CD4-positive, alpha-beta T cell treated with Interleukin-17A for 1 hour (primary cell): ENCODE measurements around the gene FGD3.
"Not testable (repeated sequence)": the region's sequence is repeated elsewhere in the genome, so short reads cannot be mapped to it uniquely, and the experiment has no call there.

ENCODE experiments used
- DNase-seq: peaks from one replicate; pipeline ENCODE4 v3.0.0-alpha.2; 2020

FGD3 gene

GRCh38 chr9:93011114-93011513 is 63.8 kb downstream of the FGD3 start:
- no peak for DNase-seq

GRCh38 chr9:93012963-93013855 is 65.9 kb downstream of the FGD3 start:
- no peak for DNase-seq

- no peak for DNase-seq
Observed at GRCh38 chr9:93013856-93014582, 66.7 kb downstream of the FGD3 start.

DNA sequence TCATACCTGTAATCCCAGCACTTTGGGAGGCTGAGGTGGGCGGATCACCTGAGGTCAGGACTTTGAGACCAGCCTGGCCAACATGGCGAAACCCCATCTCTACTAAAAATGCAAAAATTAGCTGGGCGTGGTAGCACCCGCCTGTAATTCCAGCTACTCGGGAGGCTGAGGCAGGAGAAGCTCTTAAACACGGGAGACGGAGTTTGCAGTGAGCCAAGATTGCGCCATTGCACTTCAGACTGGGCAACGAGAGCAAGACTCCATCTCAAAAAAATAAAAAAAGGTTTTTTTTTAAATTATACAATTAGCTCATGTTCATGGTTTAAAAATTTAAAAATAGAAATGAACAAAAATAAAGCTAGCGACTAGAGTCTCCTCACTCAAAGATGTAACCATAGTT is 67.9 kb downstream of the FGD3 start:
- DNase-seq, result not testable (repeated sequence)

- DNase-seq, result no peak
Observed at GRCh38 chr9:93017621-93018020, 70.3 kb downstream of the FGD3 start.

DNA sequence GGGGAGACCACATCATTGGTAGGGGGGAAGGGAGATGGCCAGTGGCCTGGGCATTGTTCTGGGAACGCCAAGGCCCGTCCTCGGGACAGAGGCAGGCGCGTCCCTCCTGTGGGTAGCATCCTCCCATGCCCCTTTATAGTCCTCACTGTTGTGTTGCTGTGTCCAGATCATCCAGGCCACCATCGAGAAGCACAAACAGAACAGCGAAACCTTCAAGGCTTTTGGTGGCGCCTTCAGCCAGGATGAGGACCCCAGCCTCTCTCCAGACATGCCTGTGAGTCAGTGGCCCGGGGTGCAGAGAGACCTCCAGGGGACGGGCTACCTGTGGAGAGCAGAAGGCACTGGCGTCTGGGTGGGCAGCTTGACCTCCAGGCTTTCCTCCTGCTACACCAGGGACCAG is 72.8 kb downstream of the FGD3 start:
- DNase-seq, result no peak

DNA sequence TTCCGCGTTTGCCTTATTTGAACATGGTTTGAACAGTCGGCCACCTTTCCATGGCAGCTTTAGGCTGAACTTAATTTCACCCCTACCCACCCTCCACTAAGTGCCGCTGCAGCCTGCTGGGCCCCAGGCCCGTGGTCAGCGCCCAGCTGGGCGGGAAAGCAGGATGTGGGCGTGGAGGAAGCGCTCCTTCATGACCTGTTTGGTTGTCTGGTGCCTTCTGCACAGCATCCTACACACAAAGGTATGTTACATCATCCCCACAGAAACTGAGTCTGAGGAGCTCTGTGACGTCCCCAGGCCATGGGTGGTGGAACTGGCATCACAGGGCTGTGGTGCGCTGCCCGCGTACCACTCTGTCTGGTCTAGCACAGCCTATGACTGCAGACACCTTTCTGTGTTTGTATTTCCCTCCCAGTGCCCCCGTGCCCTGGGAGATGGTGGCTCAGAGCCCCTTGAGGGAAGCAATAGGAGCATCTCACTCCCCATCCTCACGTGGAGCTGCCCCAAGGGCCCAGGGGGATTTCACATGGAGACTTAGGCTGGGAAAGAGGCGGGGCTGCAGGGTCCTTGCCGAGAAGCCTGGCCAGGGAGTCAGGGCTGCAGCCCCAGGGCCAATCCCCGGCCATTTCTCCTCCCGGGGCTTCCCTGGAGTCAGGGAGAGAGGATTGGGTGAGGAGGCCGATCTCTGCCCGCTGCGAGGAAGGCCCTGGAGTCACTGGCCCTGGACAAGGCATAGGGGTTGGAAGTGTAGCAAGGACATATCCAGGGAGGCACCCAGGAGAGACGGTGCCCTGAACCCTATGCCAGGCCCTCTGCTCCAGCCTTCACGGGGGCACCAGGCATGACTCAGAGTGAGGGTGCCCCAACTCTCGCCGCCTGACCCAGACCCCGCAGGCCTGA is 73.7 kb downstream of the FGD3 start:
- peak; percentile 61 for DNase-seq

DNA sequence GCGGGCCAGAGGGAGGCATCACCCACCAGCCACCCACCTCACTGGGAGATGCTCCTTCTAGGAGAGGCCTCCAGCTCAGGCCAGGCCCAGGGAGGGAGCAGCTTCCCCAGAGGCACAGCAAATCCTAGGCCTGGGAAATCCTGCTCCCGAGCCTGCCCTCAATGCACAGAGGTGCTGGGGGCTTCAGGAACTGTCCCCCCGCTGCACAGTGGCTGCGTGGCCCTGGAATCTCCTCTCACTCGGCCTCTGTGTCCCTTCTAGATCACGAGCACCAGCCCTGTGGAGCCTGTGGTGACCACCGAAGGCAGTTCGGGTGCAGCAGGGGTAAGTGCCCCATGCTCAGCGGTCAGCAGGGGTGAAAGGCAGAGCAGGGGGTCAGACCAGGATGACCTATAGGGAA is 74.7 kb downstream of the FGD3 start:
- no peak for DNase-seq

- DNase-seq, result no peak
Observed at GRCh38 chr9:93022721-93023520, 75.6 kb downstream of the FGD3 start.

DNA sequence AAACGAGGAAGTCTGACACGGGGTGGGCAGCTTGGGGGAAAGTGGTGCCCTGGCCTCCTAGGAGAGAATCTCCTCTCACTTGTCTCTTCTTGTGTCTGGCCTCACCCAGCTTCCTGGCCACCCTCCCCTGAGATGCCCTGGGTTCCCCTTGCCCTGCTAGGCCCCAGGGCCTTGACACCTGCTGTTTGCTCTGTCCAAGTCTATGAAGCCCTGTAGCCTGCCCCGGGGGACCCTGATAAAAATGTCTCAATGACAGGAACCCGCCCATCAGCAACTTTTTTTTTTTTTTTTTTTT is 76.1 kb downstream of the FGD3 start:
- no peak for DNase-seq

DNA sequence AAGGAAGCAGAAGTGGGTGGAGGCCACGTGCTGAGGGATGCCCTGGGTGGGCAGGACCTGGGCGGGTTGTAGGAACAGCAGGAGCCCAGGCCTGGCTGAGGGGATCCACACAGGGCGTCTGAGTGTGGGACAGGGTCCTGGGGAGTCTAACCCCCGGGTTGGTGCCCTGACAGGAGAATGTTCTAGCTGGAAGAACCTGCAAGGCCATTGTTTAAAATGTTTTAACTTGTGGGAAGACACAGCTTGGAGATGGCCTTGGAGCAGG is 77.3 kb downstream of the FGD3 start:
- DNase-seq, result no peak

DNA sequence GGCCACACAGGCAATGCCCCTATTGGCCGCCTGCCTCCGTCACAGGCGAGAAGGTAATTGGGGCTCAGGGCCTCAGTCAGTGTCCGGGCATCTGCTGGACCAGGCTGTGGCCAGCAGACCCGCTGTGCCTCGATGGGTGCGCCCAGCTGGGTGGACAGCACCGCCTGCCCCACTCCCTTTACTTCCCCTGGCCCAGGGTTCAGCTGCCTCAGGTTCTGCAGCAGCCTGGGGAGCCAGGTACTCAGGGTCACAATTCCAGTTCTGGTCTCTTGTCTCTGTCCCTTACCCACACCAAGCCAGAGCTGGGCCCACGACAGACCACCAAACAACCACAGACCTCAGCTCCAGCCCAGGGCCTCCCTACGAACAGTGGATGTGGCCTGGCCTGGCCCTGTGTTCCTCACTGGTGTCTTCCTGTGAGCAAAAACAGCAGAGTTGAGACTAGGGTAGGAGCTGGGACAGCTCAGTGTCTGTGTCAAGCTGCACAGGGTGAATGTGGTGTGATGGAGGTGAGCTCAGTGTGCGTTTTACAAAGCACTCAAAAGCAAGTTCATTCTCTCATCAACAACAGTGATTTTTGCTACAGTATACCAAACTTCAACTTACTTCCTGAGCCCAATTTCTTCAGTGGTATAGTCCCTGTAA is 77.8 kb downstream of the FGD3 start:
- peak; percentile 26 for DNase-seq

- no peak for DNase-seq
Observed at GRCh38 chr9:93025736-93026135, 78.4 kb downstream of the FGD3 start.

- DNase-seq, result no peak
Observed at GRCh38 chr9:93026640-93027039, 79.3 kb downstream of the FGD3 start.

- no peak for DNase-seq
Observed at GRCh38 chr9:93027750-93028149, 80.4 kb downstream of the FGD3 start.

DNA sequence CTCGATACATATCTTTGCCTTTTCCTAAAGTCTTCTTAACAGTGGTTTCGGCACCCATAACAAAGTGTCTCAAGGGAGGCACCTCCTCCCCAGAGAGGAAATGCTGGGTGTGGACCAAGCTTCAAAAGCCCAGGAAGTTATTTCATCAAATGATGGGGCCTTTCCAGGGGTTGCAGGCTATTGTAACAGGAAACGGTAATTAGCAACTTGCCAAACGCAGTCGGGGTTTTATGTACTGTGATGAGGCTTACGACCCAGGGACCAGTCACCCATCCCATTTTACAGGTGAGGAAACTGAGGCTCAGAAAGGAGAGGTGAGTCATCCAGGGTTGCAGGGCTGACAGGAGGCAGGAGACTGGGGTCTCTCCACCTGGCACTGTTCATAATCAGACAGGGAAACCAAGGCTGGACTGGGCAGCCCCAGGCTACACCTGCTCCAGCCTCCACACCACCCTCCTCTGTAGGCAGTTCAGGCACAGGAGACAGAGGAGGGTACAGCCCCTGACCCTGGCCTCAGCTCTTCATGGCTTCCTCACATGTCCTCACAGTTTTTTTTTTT is 81.2 kb downstream of the FGD3 start:
- peak; percentile 90 for DNase-seq

DNA sequence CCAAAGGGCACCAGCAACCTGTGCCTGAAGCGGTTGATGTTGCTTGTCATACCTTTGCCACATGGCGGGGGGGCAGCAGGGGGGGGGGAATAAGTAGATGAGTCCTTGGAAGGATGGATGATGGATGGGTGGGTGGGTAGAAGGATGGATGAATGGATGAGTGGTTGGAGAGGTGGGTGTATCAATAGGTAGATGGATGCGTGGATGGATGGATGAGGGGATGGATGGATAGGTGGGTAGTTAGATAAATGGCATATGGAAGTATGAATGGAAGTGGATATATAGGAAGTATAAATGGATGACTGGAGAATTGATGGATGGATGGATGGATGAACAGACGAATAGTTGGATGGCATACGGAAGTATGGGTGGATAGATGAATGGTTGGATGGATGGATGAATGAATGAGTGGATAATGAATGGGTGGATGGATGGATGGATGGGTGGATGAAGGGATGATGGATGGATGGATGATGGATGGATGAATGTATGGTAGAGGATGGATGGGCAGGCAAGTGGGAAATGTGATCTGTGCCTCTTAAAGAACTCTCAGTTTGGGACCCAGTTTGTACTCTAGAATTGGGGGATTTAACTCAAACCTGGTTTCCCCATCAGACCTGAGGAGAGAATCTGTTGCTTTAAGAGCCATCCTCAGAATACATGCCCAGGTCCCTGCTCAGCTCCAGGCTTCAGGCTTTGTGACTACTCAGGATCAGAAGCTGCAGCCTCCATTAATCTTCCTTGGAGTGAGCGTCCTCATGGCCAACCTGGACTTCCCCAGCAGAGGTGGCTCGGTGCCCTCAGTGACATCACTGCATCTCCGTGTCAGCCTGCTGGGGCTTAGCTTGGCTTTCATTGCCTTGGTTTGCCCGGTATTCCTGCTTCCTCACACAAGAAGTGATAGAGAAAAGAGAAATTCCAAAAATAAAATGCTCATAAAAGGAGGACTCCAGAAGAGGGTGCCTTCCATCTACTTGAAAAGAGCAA is 83.6 kb downstream of the FGD3 start:
- no peak for DNase-seq

- no peak for DNase-seq
Observed at GRCh38 chr9:93031629-93032430, 84.5 kb downstream of the FGD3 start.

- no peak for DNase-seq
Observed at GRCh38 chr9:93032545-93032944, 85.2 kb downstream of the FGD3 start.

- DNase-seq, result no peak
Observed at GRCh38 chr9:93033531-93033930, 86.2 kb downstream of the FGD3 start.
